GM18858 (cell line): ENCODE data around the gene RMND1.
A peak's percentile ranks its signal among the peaks of the same experiment; 100 is the strongest.

Experiments used
- ATAC-seq: cut with Tn5 transposase; IDR thresholded peaks from one replicate; pipeline ENCODE4 v1.9.1; 2021; ENCODE audit not compliant: unreplicated experiment

RMND1 gene

DNA sequence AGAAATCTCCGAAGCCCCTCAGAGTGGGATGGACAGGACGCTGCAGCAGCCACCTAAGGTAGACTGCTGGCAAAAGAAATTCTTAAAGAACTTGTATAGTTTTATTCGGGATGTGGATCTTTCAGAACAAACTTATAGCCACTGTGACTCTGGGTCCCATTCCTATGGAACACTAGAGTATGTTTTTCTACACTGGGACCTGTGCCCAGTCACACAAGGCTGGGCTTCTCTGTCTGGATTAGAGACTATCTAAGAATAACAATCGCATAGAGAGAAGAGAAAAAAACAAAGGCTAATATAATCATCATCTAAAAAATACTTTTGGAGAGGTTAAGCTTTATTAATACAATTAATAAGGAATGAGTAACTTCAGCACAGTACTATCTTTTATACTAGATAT is 28.9 kb downstream of the RMND1 start:
- no peak for ATAC-seq

DNA sequence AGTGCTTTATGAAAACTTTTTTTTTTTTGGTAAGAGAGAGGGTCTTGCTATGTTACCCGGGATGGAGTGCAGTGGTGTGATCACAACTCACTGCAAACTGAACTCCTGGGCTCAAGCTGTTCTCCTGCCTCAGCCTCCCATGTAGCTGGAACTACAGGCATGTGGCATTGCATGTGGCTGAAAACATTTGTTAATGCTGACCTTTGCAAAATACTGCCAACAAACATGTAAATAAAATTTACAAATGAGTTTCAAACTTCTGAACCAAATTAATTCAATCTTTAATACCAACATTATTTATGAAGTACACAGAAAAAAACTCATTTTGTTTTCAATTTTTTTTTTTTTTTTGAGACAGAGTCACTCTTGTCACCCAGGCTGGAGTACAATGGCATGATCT is 34.4 kb downstream of the RMND1 start:
- no peak for ATAC-seq

DNA sequence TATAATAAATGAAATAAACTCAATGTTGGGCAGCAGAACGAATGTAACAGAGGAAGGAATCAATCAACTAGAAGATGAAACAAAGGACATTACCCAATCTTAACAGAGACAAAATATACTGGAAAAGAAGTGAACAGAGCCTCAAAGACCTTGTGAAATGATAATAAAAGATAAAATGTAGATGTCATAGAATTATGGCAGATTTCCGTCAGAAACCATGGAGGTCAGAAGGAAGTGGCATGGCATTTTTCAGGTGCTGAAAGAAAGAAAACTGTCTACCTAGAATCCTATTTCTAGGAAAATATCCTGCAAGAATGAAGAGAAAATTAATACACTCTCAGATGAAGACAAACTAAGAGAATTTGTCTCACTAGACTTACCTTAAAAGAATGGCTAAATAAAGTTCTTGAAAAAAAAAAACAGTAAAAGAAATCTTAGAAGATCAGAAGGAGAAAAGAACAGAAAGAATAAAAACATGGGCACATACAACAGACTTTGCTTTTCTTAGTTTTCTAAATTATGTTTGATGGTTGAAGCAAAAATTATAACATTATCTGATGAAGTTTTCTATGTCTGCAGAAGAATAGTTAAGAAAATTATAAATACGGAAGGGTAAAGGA is 37.2 kb downstream of the RMND1 start:
- no peak for ATAC-seq

DNA sequence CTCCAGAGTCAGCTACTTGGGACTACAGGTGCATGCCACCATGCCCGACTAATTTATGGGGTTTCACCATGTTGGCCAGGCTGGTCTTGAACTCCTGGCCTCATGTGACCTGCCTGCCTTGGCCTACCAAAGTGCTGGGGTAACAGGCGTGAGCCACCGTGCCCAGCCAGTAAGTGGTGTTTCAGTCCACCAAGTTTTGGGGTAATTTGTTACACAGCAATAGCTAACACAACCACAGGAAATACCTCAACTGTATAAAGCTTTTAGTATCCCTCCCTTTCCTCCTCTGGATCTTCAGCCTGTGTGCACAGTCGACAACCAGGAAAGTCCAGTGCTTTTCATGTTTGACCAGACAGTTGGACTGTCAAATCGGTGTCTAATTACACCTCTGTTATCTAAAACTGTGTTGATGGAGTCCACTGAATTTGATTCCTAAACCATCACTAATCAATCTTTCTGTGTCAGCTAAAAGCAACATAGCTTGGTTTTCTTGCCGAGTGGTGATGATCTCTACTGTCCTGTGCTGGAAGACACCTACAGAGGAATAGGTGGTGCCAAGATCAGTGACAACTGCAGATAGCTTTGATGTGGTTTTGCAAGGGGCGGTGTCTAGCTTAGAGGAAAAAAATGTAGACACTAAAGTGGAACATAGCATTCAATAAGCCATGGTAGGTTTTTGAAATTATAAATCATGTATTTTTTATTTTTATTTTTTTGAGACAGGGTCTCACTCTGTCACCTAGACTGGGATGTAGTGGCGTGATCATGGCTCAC is 38.4 kb downstream of the RMND1 start:
- no peak for ATAC-seq

DNA sequence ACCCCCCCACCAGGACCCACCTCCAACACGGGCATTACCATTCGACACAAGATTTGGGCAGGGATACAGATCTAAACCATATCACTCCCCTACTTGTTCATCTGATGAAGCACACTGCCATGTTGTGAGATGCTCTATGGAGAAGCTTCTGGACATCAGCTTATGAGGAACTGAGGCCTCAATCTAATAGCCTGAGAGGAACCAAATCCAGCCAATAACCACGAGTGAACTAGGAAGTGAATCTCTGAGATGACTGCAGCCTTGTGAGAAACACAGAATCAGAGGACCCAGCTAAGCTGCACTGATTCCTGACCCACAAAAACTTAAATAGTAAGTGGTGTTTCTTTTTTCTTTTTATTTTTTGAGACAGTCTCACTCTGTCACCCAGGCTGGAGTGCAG is 39.0 kb downstream of the RMND1 start:
- no peak for ATAC-seq

DNA sequence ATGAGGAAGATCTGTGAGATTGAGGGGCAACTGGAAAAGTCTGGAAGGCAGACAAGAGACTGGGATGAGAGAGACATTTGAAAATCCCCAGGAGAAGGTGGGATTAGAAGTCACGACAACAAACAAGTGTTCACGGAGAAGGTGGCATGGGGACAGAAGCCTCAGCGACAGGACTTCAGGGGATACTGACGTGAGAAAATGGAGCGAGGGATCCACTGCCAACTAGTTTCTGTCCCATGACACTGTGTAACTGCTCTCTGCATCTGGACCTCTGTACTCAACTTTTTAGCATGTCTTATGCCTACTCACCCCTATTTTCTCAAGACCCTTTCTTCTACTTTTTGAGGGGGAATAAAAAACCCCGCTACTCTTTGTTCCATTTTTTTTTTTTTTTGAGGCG is 42.2 kb downstream of the RMND1 start:
- ATAC-seq = no peak

DNA sequence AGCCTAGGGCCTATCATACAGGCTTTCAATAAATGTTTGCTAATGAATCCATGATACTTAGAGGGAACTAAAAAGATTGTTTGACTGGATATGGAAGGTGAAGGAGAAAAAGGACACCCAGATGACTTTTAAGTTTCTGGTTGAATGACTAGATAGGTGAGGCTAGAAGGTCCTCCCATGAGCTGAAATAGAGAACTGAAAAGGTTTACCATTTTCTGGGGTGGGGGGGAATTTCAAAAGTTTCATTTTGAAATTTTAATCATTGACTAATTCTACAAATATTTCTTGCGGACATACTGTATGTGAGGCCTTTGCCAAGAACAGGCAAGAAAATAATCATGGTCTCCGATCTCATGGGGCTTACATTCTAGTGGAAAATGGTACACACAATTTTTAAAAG is 42.7 kb downstream of the RMND1 start:
- no peak for ATAC-seq

DNA sequence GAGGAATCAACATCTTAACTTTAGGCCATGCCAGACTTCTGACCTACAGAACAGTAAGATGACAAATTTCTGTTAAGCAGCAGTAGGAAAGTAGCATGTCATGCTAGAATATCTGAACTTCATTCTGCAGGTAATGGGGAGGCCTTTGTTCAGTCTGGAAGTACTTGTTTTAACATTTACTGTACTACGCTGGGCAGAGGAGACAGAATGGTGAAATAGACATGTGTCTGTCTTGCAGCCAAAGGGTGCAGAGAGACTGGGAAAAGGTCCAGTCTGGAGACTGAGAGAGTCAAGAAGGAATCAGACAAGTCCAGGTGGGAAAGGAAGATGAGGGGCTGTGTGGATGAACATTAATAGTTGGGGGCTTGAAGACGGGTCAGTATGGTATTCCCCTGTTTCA is 43.1 kb downstream of the RMND1 start:
- no peak for ATAC-seq

DNA sequence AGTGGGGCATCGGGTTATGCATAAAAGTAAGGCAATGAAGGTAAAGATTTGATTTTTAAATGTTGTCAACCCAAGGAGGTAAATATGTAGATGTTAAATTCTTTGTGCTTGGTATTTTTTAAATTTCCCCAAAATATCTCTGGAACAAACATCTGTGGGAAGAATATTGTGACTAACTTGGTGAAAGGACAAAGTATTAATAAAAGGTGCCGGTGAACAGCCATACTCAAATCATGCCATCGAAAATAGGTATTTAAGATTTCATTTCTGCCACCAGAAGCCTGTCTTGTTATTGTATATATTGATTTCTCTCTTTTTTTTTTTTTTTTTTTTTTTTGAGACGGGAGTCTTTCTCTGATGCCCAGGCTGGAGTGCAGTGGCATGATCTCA is 48.0 kb downstream of the RMND1 start:
- ATAC-seq = no peak

DNA sequence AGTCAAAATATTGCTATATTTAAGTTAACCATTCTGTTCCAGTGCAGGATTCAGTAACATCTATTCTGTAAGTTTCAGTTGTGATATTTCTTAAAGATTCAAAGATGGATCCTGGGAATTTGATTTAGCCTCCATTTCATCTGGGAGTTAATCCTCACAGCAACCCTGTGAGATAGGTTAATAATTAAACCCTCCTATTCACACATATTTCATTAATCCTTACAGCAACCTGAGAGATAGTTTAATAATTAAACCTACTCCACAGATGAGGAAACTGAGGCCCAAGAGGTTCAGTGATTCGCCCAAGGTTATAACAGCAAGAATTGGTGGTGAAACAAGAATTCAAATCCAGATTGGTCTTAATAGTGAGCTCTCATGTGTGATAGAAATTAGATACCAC is 49.7 kb downstream of the RMND1 start:
- ATAC-seq = no peak

DNA sequence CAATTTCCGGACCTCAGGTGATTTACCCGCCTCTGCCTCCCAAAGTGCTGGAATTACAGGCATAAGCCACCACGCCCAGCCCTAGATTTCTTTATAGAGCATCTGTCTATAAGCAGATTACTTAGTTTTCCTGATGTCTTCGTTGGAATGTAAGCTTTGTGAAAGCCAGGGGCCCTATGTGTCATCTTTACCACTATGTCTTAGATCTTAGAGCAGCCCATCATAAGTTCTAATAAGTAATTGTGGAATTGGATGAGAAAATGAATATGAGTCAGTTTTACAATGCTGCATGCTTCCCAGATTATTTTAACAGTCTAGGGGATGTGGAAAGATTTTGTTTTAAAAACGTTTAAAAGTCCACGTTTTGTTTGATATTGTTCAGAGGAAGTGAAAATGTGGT is 51.5 kb downstream of the RMND1 start:
- no peak for ATAC-seq

DNA sequence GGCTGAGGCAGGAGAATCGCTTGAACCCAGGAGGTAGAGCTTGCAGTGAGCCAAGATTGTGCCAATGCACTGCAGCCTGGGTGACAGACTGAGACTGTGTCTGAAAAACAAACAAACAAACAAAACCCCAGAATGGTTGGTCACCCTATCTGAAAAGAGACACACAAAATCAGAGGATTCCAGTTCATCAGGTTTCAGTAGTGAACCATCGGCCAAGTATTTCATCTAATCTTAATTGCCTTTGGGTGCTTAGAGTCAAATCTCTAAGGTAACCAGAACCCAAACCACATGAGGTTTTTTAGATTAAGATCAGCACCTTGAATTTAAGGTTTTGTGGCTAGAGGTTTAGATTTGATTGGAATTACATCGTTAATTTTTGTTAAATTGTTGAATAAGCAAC is 52.2 kb downstream of the RMND1 start:
- ATAC-seq = no peak

DNA sequence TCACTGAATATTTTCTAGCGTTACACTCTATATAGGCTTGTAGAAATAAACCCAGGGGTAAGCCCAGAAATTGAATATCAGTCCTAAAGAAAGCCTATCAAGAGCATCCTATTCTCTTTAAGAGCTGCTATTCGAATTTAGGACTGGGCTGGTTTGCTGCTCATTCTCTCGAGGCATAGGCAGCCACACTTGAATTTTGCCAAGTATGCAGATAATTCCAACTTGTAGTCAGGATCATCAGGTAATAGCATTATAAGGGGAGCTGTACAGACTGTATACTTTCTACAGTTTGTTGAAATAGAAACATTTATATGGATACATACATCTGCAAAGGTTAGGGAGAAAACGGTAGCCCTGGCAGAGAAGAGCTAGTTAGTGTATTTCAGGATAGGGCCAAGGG is 58.5 kb downstream of the RMND1 start:
- no peak for ATAC-seq

DNA sequence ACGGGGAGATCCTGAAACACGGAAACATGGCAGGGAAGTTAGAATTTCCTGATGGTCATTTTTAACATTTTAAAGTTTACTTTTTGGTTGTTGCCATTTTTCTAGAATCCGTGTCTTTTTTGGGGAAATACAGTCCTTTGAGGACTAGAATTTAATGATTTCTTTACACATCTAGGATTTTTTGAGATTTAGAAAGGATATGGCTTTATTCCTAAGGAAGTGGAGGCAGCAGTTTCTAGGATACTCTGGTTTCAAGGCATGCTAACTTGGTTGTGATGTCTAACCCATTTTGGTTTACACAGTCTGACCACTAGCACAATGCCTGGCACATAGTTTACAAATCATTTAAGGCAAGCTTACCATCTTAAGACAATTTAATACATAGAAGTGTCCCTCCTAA is 59.5 kb downstream of the RMND1 start:
- no peak for ATAC-seq

DNA sequence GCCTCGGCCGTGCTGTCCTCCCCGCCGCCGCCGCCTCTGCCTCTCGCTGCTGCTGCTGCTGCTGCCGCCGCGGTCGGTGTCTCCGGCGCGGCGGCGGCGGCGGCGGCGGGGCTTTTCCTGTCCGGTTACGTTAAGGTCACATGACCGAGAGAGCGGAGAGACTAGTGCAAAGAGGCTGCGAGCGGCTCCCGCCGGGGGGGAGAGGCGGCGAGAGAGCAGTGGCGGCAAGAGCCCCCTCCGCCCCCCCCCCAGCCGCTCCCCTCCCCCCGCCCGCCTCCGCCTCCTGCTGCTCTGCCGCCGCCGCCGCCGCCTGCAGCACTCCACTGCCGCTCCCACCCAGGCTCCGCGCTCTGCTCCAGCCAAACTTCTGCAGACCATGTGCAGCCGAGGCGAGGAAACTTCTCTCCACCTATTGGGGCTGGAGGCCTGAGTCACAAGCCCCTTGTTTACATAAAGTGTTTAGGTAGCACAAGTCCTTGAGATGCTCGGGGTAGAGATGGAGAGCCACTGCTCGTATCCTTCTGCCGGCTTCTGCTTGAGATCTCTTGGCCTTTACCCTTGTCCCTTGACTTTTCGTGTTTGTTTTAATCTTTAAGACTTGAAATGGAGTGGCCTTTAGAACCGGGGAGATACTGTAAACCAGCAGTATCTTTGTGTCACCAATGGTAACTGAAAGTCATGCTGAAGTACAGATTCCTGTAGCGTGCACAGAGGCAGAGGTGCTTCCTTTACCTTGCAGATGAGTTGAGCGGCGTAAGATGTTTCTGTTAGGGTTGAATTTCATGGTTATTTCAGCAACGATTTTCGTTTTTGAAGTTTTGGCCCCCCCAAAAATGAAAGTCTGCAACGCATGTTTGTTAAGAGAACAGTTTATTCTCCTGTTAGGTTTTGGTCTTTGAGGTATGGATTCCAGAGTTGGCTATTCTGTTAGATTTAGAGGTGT is 60.2 kb downstream of the RMND1 start, which contains the start of gene ZBTB2:
TSS of gene ZBTB2 (minus strand) at position 89 of the 943 bp plus-strand sequence. CDS start 17,922 bp downstream, outside the sequence.
- ATAC-seq = no peak

DNA sequence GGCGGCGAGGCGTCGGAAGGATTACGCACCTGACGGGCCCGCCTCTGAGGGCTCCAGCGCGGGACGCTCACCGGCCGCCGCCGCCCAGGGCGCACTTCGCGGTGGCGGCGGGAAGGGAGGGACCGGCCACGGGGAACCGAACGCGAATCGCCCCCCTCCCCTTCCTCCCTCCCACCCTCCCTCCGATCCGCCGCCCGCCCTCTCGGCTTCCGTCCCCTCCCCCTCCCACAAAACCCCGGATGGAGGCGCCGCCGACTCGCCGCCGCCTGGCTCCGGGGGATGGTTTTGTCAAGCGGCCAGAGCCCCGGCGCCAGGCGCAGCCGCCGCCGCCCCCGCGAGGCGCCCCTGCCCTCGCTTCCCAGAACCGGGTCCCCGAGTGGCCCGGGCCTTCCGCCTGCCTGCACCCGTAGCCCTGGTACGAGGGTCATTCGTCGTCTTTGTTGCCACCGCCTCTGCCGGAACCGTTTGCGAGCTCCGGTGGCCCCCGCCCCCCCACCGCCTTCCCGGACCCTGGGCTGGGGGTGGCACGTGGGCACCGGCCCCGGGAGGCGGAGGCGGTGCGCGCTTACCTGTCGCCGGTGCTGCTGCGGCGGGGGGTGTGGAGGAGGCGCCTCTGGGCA is 61.0 kb downstream of the RMND1 start:
- ATAC-seq = no peak

DNA sequence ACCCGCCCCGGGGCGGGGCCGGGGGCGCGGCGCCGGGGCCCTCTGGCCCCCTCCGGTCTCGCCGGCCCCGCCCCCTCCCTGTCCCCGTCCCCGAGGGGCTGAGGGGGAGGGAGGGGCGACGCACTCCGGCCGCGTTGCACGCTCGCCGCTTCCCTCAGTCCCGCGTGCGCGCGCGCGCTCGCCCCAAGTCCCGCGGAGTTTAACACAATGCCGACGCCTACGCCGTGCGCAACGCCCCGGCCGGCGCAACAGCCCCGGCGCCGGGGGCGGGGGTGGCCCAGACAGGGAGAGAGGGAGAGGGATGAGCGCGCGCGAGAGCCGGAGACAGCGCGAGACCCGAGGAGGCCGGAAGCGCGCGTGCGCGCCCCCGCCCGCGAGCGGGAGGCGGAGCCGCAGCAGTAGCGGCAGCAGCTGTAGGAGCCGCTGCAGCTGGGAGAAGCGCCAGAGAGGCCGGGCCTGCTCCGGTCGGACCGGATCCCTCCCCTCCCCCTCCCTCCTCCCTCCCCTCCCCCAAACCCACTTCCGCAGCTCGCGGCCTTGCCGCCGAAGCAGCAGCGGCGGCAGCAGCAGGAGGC is 61.6 kb downstream of the RMND1 start:
- peak; percentile 72 for ATAC-seq

DNA sequence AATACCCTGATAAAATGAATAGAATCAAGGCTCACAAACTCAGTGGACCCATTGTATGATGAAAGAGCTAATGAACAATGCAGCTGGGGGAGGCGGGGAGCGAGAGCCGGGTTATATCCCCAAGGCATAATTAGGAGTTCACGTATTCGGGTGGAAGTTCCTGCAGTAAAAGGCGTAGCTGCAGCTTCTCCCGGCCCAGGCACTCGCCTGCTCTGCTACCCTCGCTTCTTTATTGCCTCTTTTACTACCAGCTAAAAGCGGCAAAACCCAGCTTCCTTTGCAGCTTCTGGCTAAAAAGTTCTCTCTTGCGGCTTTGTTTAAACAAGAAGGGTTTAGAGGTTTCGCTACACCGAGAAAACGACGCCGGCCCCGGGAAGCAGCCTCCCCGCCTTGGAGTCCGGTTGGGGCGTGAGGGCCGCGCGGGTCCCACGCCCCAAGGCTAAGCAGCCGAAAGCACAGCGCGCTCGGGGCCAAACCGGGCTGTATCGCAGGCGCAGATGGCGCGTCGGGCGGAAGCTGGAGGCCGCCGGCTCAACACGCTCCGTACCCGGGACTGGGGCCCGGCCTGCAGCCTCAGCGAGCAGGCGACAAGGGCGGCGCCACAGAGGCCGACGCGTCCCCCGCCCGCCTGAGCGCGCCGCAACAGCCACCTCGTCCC is 62.2 kb downstream of the RMND1 start:
- peak; percentile 51 for ATAC-seq

DNA sequence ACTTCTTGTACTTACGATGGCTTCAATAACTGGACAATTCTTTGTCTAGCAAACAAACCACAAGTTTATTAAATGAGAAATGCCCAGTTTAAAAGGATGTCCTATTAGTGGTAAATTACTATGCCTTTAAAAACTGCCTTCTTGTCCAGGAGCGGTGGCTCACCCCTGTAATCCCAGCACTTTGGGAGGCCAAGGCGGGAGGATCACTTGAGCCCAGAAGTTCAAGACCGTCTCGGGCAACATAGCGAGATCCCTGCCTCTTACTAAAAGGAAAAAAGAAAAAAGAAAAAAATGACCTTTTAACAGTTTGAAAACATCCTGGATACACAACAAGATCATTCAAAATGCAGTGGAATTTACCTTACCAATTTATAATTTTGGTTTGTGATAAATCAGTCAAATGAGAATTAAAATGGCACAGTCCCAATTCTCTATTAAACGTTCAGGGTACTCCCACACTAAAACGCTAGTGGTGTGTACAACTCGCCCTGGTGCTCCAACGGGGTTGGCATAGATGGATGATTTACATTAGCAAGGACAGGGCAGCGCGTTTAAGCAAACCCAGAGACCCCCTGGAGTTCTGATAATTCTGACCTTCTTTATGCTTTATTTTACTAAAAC is 62.8 kb downstream of the RMND1 start:
- ATAC-seq = no peak

DNA sequence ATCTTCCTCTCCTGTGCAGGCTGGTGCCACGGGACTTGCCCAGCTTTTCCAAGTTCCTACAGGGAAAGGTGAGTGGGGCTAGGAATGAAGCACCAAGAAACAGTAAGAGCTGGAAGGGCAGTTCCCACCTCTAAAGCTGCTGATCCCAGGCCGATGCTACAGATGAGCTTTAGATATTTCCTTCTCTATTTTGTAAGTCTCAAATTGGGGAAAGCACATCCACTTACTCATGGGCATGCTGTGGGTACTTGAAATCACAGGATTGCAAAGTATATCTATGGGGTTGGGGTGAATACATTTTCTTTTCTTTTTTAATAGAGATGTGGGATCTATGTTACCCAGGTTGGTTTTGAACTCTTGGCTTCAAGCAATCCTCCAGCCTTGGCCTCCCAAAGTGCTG is 63.7 kb downstream of the RMND1 start:
- ATAC-seq = no peak
